Globus pallidus (tissue), 1 donor: Measurements from ENCODE around the gene CATSPER3.

ENCODE experiments used
- DNase-seq: peaks from one replicate; pipeline ENCODE4 v3.0.0-alpha.2; 2015; ENCODE audit warnings: low spot score

CATSPER3 gene

DNA sequence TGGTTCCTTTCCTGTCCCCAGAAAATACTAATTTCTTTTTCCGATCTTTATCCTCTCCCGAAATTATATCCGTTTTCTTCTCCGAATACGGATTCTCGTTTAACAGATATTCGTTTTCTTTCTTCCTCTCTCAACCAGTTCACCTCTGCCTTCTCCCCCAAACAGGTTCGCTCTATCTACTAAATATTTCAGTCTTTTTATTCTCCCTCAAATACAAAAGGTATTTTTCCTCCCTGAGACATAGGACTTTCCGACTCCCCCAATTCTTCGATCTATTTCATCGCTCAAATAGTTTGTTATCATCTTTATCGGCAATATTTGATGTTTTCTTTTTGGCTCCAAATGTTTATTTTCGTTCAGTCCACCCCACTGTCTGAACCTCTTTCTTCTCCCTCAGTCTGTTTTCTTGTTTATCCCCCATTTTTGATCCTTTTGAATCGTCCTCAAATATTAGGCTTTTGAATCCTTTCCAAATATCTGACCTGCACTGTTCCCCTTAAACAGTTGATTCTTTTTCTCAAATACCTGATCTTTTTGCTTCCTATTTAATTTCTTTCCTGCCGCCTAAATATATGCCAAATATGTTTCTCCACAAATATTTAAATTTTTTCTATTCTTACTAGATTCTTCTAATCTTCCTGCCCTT is 61.9 kb downstream of the CATSPER3 start:
- DNase-seq = no peak

- no peak for DNase-seq
Observed at GRCh38 chr5:135030123-135030955, 62.6 kb downstream of the CATSPER3 start.

GRCh38 chr5:135030956-135031812 is 63.5 kb downstream of the CATSPER3 start:
- no peak for DNase-seq

DNA sequence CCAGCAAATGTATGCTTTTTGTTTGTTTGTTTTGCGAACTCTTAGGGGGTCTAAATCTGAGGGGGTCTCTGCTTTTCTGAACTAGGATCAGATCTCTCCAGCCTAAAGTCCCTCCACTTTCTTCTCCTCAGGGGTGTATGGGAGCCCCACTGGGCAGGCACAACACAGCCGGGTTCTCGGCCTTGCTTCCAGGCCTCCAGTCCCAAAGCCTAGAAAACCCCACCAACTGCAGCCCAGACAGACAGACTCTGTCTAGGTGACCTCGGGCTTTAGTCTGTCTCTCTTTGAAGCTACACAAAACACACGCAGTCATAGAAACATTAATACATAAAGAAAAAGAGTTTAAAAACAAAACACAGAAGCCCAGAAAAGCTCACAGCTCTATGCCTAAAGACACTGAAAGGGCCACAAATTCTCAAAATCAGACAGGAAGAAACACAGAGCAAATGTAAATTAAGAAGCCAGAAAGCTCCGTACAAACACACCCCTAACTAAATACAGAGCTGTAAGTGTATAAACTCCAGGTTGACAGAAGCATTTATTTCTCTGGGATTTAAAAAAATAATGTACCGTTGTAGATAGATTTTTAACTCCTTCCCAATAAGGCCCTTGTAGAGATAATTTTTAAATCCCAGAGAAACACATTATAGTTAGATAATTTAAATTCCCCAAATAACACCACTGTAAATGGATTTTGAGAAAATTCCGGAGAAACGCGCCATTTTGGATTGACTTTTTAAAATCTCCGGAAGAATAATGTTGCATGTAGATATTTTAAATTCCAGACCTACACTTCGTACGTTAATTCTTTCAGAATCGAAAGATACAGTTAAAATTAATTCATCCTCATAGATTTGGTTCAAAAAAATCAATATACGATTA is 64.3 kb downstream of the CATSPER3 start:
- no peak for DNase-seq

- no peak for DNase-seq
Observed at GRCh38 chr5:135032695-135032998, 64.9 kb downstream of the CATSPER3 start.

GRCh38 chr5:135032999-135033861 is 65.5 kb downstream of the CATSPER3 start:
- DNase-seq = no peak

GRCh38 chr5:135033901-135034235 is 66.2 kb downstream of the CATSPER3 start, which contains the start of gene PITX1:
PITX1 (minus strand) TSS chr5:135034228; CDS start chr5:135033881, 347 bp downstream.
- no peak for DNase-seq

DNA sequence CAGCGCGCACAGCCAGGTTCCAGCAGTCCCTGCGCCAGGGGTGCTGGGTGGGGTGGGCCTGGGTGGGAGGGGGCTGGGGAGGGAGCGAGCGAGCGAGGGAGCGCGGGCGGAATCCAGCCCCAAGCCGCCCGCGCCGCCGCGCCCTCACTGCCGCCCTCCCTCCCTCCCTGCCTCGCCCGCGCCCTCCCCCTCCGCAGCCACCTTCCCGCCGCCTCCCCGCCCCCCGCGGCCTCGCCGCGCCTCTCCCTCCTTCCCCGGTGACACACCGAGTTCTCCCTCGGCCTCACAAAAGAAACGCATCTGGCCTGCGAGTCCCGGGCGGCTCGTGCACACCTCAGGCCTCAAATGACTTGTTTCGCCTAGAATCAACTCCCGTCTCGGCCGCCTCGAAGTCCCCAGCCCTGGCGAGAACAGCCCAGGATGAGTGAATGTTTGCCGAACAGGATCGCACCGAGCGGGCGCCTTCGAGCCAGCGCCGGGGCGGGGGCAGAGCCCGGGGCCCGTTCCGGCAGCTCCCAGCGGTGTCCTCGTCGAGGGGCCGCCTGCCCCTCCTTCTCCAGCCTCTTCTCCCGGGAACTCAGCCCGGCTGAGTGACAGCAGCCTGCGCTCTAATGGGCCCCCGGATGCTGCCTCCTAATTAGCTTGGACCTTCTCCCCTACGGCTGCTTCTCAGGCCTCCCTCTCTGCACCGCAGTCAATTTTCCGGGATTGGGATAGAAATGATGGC is 66.7 kb downstream of the CATSPER3 start:
- DNase-seq = no peak

DNA sequence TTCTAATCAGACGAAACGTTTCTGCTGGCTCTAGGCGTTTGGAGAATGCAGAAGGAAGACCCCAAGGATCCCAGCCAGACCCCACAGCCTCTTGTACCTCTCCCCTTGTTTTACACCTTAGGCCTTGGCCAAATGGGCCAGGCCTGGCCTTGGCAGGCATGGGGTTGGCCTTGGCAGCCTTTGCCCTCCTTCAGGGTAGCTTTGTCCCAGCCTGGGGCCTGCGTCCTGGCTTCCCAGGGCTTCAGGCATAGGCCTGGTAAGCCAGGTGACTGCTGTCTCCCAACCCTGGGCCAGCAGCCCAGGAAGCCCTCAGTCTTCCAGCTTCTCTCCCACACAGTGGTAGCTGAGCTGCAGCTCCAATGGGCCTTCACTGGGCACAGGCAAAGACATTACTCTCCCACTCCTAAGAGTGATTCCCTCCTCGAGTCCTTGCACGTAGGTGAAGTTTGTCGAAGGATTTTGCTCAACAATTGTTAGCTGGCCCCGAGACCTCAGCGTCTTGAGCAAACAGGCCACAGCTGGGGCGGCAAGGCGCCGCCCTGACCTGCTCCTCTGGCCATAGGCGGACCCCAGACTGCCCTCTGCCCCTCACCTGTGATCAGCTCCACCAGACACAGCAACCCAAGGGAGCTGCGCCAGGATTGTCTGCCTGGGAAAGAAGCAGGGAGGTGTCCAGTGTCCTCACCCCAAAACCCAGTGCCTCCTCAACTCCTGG is 67.4 kb downstream of the CATSPER3 start:
- DNase-seq = no peak

DNA sequence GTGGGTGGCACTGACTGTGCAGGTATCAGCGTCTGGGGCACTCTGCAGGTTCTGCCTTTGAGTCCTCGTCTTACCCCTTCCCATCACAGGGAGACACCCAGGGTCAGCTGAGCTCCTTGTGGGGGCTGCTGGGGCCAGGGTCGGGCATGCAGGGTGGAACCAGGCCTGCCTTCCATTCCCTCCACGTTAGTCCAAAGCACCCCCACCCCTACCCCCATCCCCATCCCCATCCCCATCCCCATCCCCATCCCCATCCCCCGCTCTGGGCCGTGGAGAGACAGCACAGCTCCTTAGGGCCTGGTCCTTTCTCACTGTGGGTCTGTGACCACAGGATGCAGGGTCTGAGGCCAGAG is 67.9 kb downstream of the CATSPER3 start:
- DNase-seq = no peak

DNA sequence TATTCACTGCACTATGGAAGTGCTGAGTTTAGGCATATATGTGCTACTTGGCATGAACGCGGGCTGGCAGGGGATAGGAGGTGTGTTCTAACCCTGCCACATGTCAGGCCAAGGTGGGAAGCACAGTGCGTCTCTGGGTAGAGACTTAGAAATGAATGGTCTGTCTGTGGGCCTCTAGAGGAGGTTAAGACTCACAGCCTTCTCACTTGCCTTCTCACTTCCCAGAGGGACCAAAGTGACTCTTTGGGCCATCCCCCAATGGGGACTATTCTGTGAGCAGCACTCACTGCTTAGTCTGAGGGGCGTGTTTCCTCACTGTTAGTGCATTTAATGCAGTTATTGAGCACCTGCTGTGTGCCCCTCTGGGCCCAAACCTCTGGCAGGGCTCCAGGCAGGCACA is 68.7 kb downstream of the CATSPER3 start:
- DNase-seq = no peak

GRCh38 chr5:135037519-135038204 is 70.0 kb downstream of the CATSPER3 start:
- DNase-seq = no peak

- no peak for DNase-seq
Observed at GRCh38 chr5:135038205-135038812, 70.6 kb downstream of the CATSPER3 start.

GRCh38 chr5:135038813-135039270 is 71.1 kb downstream of the CATSPER3 start:
- no peak for DNase-seq

GRCh38 chr5:135039271-135040033 is 71.7 kb downstream of the CATSPER3 start:
- no peak for DNase-seq

GRCh38 chr5:135040034-135040332 is 72.3 kb downstream of the CATSPER3 start:
- DNase-seq = no peak

- DNase-seq = no peak
Observed at GRCh38 chr5:135040333-135041144, 72.8 kb downstream of the CATSPER3 start.
